NCI-H2196 (cell line): ENCODE measurements around the gene SOCS3.

ENCODE experiments used
- DNase-seq: peaks from one replicate; lab custom pipeline; 2025; ENCODE audit not compliant: unreplicated experiment; lab: John Stamatoyannopoulos, UW

The SOCS3 gene

DNA sequence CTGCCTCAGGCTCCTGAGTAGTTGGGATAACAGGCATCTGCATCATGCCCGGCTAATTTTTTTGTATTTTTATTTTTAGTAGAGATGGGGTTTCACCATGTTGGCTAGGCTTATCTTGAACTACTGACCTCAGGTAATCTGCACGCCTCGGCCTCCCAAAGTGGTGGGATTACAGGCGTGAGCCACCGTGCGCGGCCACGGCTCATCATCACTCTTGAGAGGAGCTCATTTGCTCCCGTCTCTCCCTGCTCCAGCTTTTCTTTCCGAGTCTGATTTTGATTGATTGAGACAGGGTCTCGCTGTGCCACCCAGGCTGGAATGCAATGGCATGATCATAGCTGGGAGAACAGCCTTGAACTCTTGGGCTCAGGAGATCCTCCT is 31.2 kb upstream of the SOCS3 start:
- no peak for DNase-seq

DNA sequence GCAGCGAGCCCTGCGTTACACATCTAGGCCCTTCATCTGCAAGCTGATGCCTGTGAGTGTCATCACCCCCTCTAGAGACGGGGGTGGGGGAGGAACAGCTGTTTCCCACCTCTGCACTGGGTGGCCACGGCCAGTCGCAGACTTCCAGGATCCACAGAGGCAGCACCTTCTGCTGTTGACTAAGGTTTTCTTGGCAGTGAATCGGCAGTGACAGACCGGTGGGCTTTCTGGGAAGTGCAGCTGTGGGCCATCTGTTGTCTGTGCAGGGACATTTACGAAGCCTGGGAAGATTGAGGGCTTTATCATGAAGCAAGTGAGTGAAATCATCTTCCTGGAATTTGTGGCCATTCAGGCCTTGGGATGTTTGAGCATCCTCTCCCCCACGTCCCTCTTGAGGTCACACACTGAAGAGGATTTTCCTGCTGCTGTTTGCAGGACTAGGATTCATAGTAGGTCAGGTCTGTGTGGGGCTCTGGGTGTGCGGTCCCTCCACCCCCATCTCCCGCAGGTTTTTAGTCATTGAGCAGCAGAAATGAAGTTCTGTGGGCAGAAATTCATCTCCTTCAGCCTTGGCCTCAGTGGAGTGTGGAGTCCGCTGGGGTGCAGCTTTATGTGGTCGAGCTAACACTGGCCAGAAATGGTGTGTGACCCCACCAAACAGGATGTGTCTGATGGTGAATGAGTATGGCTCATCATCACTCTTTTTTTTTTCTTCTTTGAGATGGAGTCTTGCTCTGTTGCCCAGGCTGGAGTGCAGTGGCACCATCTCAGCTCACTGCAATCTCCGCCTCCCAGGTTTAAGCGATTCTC is 30.6 kb upstream of the SOCS3 start:
- no peak for DNase-seq

- DNase-seq, result no peak
Measured at GRCh38 chr17:78387977-78388941, 28.4 kb upstream of the SOCS3 start.

- DNase-seq, result no peak
Measured at GRCh38 chr17:78384479-78385175, 24.8 kb upstream of the SOCS3 start.

DNA sequence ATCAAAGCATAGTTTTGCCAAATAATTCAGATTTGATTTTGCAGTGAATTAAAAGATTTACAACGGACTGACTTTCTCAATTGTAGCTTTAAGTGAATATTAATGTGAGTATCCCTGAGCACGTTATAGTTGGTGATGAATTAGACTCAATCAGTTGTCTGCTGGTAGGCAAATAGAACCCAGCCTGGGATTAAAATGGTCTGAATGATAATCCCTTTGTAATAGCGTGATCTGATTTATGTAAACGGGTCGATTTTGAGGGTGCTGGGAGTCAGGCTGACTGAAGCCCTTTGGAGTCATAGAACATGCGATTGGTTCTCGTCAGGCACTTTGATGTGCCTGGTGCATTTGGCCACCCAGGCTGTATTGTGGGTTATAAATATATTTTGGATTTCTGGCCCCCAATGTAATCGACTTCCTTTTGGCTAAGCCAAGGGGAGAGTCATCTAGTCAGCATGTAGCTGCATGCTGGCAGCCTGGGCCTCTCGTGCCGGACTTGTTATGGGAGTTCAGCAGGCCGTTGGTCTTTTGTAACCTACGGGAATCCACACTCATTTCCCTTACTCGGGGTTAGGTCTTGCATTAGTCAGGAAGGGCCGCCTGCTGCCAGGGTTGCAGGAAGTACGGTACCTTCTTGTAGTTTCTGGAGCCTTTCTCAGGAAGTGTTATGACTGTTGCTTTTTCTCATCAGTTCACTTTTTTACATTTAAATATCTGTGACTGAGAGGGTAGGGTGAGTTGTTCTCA is 24.0 kb upstream of the SOCS3 start:
- DNase-seq, result no peak

- DNase-seq, result no peak
Measured at GRCh38 chr17:78381601-78382232, 21.8 kb upstream of the SOCS3 start.

DNA sequence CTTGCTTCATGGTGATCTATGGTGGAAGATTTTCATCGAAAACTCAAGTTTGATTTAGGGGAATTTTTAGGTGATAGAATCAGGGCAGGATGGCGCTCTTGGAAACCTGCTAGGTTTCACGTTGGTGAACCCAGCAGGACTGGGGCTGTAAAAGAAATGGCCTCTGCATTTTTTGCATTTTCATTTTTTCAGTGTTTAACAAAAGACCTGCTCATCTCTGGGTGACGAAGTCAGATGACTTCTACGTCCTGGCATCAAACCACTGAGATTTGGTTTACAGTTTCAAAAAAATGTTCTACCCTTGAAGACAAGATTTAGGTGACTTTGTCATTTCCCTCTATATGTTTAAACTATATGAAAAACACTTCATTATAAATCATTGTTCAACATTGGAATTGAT is 20.5 kb upstream of the SOCS3 start:
- DNase-seq, result no peak

DNA sequence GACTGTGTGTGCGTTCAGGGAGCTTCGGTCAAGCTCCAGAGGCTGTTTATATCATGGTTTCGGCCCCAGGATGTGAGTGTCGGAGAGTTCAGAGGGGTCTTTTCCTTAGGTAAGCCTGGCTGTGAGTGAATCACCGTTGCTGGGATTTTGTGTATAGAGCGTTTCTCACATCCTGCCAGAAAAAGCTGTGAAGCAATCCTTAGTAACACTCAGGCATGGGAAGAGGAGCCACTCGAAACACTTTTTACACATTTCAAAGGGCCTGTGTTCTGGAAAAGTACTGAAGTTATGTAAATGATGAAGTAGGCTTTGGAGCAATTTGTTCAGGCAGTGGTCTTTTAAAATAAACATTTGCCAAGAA is 19.2 kb upstream of the SOCS3 start:
- no peak for DNase-seq

- peak; percentile 88 for DNase-seq
Measured at GRCh38 chr17:78378225-78379130, 18.6 kb upstream of the SOCS3 start, which contains the start of gene PGS1. Gene PGS1, plus strand, starts transcription at chr17:78378649. Its CDS starts 17 bp downstream, at chr17:78378666.

DNA sequence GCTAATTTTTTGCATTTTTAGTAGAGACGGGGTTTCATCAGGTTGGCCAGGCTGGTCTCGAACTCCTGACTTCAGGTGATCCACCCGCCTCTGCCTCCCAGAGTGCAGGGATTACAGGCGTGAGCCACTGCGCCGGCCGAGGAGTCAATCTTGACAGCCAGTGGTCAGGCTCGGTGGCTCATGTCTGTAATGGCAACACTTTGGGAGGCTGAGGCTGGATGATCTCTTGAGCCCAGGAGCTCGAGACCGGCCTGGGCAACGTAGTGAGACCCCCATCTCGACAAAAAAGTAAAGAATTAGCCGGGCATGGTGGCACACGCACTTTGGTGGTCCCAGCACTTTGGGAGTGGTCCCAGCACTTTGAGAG is 18.0 kb upstream of the SOCS3 start:
- no peak for DNase-seq

GRCh38 chr17:78376161-78376560 is 16.3 kb upstream of the SOCS3 start:
- DNase-seq, result no peak

GRCh38 chr17:78375401-78376151 is 15.7 kb upstream of the SOCS3 start:
- DNase-seq, result no peak

DNA sequence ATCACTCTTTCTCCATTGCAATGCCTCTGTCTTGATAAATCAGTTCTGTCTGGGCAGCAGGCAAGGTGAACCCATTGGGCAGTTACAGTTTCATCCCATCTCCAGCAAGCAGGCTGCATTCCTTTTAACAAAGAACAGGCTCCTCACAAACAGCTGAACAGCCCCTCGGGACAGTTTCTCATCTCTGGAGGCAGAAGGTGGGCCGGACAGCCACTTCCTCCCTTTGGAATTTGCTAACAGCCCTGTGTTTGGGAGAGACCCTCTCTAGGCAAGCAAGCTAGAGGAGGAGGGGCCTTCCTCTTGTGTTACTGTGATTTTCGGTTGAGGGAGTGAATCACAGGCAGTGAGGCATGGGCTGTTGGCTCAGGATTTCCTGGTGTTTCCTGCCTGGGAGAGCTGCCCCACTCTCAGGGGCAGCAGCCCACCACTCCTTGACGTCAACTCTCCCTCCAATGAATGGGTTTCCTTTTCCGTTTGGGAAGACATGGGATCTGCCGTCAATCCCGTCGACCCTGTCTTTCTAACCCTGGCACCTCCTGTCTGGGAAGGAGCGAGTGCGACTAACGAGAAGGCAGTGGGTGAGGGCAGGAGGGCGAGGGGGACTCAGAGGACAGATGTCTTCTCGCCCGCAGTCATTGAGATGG is 14.9 kb upstream of the SOCS3 start:
- no peak for DNase-seq

DNA sequence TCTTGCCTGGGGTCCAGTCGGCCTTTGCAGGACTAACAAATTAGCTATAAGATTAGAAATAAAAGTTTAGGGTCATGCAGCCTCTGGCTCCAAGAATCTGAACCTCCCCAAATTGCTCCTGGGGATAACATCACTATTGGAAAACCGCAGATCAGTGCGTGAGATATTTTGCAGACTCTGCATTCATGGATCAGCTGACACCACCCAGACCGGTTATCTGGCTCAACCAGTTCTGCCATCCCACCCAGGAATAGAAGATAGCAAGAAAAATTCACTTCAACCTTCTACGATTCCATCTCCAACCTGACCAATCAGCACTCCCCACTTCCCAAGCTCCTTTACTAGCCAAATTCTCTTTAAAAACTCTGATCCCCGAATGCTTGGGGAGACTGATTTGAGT is 14.3 kb upstream of the SOCS3 start:
- DNase-seq, result no peak

DNA sequence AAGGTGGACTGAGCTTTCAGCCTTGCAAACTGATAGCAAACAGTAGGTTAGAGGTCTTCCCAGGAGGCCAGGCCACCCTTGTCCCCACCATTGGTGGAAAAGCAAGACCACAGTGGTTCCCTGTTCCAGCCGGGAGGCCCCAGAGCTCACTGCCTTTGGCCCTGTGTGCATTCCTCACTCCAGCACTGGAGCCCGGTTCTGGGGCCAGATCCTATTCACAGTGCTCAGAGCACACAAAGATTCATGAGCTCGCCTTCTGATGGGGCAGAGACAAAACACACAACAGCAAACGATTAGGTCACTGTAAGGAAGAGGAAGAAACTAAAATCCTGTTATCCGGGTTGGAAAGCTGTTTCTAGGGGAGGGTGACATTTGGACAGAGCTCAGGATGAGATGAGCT is 13.0 kb upstream of the SOCS3 start:
- DNase-seq, result no peak

DNA sequence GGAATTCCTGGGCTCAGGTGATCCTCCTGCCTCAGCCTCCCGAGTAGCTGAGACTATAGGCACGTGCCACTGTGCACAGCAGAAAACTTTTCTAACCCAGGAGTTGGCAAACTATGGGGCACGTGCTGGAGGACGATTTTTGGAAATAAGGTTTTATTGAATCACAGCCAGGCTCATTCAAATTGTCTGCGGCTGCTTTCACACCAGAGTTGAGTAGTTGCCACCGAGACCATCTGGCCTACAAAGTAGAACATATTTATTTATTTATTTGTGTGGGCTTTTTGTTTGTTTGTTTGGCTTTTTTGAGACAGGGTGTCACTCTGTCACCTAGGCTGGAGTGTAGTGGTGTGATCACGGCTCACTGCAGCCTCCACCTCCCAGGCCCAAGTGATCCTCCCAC is 11.2 kb upstream of the SOCS3 start:
- DNase-seq, result no peak

- DNase-seq, result no peak
Measured at GRCh38 chr17:78369791-78370381, 10.0 kb upstream of the SOCS3 start.
